HPDE6-E6E7 (cell line): ENCODE measurements around the gene MYT1.
A peak's percentile ranks its signal among the peaks of the same experiment; 100 is the strongest.

Experiments used
- DNase-seq: peaks from one replicate; pipeline ENCODE4 v3.0.0; 2011; ENCODE audit warnings: missing footprints; ENCODE audit errors: extremely low spot score

Gene MYT1

DNA sequence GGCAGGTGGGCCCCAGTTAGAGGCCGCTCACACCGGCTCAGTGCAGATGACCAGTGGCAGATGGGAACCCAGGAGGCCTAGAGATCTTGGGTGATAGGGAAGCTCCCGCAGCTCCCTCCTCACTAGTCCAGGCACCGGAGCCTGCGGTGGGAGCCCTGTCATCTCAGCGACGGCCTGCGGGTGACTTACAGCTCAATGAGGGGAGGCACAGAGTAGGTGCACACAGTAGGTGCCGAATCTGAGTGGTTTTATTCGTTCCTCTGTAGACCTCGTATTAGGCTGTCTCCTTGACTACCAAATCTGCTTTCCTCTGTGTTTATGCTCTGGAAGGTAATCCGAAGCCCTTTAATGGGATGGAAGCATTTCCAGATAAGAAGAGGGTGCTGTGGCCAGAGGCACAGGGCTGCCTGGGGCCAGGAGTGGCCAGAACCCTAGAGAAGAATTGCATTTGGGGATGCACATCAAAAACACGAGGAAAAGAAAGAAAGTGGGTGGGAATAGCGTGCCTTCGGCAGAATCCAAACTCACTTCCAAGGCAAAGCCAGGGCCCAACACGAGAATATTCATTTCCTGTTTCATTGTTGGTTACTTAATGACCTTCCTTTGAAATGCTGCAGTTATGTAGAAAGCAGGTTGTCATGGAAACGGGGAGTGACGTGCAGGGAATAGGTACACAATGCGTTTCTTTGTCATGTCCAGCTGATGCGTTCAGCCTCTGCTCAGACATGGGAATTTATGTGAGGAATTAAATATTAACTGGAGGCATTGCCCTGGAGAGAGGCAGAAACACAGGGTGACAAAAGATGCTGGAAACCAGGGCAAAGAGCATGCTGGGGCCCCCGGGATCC is 24.7 kb downstream of the MYT1 start:
- peak; percentile 53 for DNase-seq

DNA sequence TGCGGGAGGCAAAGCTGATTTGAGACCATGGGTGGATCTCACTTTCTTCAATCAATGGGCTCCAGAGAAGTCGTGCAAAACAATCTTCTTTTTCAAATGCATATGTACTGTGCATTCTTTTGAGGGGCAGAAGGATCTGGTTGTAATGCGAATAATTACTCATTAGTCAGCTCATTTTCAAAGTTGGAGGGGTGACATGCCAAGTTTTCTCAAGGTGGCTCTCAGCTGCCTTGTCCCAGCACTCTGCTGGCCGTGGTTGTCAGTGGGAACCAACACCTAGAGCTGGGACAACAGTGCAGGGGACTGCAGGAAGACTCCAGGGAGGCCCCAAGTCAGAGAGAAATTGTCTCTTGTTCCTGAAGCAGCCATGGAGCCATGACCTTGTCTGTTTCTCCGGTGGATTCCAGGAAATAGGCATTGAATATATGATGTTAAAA is 25.3 kb downstream of the MYT1 start:
- no peak for DNase-seq

DNA sequence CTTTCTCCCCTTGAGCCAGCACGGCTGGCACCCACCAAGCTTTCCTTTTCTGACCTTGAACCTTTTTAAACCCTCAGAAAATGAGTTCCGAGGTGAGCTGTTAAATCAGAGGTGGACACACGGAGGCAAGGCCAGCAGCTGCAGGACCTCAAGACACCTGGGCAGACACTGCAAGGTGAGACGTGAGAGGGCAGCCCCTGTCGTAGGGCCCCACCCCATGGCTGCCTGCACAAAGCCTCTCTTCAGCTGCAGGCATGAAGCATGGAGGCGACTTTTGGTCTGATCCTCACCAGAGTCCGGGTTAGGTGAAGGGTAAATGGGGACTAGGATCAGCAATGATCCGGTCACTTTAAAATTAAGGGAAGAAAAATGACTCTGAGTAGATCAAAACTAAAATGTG is 25.7 kb downstream of the MYT1 start:
- no peak for DNase-seq

DNA sequence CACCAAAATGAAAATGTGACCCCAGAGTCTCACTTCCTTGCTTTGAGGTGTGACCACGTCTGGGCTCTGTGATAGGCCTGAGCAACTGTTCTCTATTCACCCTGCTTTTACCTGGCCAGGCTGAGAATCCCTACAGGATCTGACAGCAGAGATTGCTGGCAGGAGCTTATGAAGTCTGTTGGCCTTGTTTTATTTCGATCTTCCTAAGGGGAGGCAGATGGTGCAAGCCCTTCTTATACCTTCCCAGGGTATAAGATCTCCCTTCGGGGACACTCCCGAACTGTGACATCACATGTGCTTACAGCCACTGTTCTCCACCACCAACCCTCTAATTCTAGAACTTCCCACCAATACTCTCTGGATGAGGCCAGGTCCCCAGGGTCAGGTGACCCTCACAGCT is 26.8 kb downstream of the MYT1 start:
- no peak for DNase-seq

DNA sequence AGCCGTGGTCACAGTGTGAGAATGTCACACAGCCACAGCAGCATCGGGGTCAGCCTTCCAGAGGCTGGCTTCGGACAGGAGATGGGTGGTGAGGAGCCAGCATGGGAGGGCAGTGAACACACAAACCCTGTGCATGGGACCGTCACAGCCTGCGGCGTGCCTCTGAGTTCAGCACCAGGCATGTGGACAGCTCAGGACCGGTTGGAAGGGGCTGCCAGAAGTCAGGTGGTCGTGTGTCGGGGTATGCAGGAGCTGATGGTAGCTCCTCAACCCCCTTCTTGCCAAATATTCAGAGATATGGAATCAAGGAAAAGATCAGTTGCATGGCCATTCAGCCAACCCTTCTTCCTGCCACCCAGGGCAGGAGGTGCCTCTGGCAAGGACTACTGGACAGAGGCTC is 28.2 kb downstream of the MYT1 start:
- no peak for DNase-seq

DNA sequence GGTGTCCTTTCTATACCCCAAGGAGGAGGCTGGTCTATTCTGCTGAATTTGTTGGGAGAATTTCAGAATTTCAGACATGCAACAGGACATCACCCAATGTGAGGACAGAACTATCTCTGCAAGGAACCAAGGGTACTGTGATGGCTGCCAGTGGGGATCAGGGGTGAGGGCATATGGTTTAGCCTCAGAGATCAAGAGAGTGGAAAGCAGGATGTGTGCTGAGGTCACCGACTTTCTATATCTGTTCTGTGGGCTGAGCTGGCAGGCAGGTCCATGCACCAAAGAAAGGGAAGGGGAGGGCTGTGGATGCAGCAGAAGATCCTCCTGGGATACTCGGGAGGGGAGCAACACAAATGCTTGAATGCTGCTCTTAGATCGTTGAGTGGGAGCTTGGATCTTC is 28.8 kb downstream of the MYT1 start:
- no peak for DNase-seq

DNA sequence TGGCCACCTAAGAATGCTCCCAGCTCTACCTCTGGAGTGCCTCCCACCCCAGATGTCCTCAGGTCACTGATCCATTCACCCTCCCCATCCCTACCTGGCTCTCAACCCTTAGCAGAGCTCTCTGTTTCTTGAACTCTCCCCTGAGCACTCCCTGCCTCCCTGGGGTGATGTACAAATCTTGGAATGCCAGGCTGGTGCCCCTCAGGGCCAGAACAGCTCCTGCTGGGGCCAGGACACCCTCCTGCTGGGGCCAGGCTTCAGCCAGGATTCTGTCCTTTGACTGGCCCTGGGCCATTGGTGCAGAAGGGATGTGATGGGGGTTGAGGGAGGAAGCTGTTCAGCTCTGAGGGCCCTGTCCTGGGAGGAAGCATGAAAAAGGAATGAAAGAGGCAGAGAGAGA is 30.0 kb downstream of the MYT1 start:
- no peak for DNase-seq

DNA sequence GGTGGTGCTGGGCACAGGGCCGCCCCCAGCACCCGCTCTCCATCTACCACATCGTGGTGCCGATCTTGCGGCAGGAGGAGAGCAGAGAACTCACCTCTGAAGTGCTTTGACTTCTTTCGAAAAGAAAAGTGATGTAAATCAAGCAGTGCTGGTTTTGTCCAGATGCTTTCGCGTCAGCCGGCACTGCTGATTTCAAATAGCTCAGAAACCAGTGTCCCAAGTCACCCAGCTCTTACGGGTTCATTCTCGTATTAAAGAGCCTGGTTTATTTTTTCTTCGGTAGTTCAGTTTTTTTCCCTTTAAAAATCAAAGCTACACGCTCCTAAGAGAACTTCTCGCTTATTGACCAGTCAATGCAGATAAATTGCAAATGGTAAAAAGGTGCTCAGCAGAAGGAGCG is 32.1 kb downstream of the MYT1 start:
- DNase-seq = no peak

DNA sequence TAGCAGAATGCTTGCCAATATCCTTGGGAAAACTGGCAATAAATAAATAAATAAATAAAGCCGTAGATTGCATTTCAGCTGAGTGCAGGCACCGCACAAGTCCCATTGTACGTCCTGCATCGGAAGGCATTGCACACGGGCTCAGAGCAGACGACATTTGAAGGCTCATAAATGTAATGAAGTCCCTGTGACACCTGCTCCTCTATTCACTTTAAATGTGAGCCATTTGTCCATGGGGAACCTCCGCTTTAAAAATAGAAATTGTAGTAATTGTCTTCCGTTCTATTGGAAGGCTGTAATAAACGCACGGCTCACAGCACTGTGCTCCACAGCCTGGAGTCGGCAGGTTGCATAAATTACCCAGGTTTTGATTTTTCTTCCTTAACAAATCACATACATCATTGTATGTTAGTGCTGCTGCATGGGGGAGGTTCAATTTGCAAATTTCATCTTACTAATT is 32.6 kb downstream of the MYT1 start:
- no peak for DNase-seq

DNA sequence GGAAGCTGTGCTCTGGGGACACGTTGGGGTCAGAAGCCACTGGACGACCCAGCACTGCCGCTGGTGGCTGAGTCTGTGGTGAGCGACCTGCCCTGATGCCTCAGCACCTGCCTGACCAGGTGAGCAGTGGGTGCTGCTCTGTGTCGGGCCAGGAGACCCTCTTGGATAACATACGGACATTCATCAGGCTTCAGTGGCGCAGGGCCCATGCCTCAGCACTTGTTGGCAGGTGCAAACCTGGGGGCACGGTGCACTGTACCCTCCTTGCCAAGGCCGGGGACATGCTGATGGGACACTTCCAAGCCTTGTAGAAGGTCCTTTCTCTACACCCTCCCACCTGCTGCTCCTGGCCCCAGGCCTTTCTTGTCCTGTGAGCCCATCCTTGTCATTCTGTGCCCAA is 34.1 kb downstream of the MYT1 start:
- DNase-seq = no peak

DNA sequence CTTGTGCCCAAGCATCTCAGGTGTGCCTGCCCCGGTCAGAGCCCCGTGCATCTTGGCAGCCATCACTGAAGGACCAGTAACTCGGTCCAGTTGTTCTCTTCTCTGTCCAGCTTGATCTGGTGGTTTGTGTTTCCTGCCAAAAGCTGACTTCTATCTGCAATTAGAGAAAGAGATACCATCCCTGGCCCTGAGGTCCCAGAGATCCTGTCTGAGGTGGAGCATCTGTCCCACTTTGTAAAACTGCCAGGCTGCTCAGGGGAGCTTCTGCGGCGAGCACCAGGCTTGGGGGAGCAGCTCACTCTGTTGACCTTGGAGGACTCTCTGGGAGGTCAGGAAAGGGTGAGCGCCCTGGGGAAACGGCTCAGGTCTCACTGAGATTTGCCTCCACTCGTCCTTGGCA is 35.1 kb downstream of the MYT1 start:
- DNase-seq = no peak

DNA sequence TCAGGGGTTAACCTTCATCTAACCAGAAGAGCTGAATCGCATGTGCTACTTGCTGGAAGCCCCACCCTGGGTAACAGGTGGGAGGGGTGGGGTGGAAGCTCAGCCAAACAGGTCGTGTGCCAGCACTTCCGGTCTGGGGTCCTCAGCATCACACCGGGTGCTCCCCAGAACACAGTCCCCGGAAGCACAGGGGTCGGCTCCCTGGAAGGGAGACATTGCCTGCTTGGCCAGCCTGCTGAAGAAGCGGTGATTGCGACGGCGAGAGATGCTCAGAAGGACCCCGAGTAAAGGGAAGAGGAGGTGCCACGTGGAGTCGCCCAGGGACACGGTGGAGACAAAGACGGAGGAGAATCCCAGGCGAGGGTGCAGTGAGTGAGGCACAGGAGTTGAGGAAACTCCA is 36.5 kb downstream of the MYT1 start:
- no peak for DNase-seq

DNA sequence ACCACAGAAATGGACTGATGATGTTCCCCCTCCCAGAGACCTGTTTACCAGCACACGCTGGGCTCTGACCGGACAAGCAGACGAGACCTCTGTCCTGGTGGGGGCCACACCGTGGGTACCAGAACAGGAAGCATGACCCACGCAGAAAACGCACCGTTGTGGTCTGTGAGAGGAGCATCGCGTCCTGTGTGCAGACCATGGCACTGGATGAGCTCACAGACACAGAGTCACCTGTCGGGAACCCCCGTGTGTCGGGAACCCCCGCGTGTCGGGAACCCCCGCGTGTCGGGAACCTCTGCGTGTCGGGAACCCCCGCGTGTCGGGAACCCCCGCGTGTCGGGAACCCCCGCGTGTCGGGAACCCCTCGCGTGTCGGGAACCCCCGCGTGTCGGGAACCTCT is 37.4 kb downstream of the MYT1 start:
- DNase-seq = no peak

DNA sequence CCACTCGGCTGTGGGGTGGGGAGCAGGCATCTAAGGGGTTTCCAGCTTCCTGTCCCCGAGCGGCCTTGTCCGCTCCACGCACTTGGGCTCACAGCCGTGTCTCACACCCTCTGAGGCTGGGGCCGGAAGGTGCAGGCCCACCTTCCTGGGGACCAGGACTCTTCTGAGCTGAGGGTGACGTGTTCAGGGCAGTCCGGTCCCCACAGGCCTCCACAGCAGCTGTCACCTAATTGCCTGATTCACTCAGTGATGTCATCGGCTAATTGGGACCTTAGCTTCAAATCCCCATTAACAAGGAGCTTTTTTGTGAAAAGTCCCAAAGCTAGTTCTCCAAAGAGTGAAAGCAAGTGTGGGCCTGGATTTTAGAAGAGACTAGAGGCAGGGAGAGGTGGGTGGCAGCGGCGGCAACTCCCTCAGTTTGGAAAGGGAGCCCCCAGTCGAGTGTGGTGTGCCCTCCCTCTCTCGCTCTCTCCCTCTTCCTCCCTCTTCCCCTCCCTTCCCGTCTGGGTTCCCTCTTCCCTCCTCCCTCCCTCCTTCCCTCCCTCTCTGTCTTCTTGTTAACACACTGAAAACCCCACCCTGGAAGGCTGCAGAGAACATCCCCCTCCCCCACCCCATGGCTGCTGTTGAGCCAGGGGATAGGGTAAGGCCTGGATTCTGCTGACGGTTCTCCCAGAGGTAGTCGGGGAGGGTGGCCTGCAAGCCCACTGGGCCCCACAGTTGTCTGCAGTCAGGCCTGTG is 39.0 kb downstream of the MYT1 start:
- no peak for DNase-seq

DNA sequence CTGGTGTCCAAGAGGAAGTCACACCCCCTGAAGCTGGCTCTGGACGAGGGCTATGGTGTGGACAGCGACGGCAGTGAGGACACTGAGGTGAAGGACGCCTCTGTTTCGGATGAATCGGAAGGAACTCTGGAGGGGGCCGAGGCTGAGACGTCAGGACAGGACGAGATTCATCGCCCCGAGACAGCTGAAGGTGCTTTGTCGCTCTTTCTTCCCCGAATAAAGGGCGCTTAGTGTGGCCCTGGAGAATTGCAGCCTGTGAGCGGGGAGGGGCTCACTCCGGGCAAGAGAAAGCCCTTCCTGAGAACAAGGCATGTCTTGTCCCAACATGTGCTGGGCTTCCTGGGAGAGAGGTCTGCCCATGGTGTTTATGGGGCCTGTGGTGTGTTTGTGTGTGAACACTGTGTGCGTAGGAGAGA is 41.4 kb downstream of the MYT1 start:
- peak; percentile 80 for DNase-seq

DNA sequence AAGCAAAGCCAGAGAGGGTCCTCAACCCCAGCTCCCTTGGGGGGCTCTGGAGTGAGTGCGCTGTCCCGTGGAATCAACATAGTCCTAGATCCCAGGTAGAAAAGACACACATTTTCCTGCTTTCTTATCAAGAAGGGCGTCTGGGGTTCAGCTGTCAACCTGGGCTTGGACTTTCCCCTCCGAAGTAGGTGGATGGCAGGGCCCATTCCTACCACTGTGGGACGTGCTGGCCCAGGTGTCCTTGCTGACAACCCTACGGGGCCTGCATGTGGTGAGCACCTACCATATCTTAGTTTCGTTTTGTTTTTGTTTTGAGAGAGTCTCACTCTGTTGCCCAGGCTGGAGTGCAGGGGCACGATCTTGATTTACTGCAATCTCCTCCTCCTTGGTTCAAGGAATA is 42.4 kb downstream of the MYT1 start:
- no peak for DNase-seq

DNA sequence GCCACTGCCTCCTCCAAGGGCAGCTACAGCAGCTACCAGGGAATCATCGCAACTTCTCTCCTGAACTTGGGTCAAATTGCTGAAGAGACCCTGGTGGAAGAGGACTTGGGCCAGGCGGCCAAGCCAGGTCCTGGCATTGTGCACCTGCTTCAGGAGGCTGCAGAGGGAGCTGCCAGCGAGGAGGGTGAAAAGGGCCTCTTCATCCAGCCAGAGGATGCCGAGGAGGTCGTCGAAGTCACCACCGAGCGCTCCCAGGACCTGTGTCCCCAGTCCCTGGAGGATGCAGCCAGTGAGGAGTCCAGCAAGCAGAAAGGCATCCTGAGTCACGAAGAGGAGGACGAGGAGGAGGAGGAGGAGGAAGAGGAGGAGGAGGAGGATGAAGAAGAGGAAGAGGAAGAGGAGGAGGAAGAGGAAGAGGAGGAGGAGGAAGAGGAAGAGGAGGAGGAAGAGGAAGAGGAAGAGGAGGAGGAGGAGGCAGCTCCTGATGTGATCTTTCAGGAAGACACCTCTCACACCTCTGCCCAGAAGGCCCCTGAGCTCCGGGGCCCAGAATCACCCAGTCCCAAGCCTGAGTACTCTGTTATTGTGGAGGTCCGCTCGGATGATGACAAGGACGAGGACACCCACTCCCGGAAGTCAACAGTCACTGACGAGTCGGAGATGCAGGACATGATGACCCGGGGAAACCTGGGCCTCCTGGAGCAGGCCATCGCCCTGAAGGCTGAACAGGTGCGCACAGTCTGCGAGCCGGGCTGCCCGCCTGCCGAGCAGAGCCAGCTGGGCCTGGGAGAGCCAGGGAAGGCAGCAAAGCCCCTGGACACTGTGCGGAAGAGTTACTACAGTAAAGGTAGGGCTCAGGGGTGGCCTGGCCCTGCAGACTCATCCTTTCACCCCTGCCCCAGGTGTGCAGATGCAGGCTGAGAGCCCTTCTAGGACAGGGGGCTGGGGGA is 43.7 kb downstream of the MYT1 start:
- DNase-seq = no peak

DNA sequence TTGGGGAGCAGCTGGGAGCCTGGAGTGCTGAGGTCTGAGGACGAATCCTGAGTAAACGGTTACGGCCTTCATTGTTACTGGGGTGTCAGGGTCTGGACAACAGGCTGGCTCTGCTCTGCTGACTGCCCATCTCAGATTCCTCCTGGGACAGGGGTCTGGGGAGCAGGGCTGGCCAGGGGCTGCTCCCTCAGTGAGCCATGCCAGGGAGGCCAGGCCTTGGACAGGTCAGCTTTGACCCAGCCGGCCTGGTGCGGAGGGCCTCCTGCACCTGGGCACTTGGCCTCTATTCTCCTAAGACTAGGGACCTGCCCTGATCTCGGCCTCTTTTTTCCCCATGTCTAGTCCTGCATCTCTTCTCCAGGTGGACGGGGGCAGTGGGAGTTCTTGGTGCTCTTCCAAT is 44.9 kb downstream of the MYT1 start:
- no peak for DNase-seq

DNA sequence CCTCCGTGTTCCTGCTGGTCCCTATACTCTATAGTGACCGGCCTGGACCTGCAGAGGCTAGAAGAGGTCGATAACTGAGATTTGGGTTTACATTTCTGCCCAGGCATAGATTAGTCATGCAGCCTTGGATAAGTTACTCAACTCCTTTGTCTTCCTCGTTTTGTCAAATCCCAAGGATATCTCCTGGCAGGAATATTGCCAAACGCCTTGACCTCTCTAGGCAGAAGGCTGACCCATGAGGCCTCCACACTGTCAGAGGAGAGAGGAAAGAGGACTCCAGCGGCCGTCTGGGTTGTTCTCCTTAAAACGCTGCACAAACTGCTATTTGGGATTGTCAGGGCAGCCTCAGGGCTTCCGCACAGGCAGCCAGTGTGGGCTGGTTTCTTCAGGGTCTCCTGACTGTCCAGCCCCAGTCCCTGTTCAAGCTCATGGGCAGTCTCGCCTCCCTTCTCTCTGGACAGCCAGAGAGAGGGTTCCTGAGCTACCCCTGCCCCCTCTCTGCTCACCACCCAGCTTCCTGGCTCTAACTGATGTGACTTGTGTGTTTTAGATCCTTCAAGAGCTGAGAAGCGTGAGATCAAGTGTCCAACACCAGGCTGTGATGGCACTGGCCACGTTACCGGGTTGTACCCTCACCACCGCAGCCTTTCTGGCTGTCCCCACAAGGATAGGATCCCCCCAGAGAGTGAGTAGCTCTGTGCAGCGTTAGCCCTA is 46.6 kb downstream of the MYT1 start:
- no peak for DNase-seq

DNA sequence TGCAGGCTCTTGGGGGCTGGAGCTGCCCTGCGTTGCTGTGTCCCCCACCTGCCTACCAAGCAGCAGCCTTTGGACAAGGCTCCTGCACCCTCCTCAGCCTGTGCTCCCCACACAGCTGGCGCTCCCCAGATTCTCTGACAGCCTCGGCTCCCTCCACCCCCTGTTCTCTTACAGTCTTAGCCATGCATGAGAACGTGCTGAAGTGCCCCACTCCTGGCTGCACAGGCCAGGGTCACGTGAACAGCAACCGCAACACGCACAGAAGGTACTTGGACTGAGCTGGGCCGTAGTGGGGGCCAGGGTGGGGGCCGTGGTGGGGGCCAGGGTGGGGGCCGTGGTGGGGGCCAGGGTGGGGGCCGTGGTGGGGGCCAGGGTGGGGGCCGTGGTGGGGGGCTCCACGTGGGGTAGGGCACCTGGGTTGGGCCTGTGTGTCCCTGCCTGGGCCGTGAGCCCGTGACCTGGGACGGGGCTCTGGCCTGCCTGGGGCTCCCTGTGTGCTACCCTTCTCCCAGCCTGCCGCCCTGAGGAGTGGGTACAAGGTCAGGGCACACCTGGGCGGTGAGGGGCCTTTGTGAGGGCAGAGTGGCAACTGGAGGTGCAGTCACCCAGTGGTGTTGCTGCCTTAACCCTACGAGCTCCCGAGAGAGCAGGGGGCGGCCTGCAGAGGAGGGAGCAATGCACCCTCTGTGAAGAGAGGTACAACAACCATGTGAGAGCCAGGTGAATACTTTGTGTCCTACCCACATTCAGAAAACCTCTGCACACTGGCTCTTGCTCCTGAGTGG is 47.8 kb downstream of the MYT1 start:
- no peak for DNase-seq

DNA sequence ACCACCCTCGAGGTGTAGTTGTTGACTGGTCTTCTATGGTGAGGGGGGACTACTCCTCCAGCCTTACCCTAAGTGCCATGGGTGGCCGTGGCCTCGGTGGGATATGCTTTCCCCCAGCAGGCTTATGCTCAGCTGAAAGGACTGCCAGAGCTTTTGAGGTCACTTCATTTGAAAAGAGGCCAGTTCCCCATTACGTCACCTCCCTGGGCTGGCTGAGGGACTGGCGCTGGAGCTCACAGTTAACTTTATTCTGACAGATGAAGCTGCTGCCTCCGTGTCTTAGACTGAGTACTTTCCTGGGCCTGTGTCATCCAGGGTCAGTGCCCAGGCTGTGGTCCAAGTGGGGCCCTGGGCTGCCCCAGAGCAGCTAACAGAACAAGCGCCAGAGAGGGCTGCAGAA is 48.5 kb downstream of the MYT1 start:
- no peak for DNase-seq
